HepG2 (cell line): Measurements from ENCODE around the gene PPP1R14D. TPM values are rescaled to one million over a fixed set of nuclear protein-coding genes. Genes with fewer than 3 reads are reported as not detected.
A peak's percentile ranks its signal among the peaks of the same experiment; 100 is the strongest.

Source experiments
- ATF6 ChIP-seq: sonication (generic); formaldehyde crosslinking; conservative IDR thresholded peaks from 2 replicates; pipeline ENCODE4 v1.4.0; 2020; ENCODE audit warnings: missing genetic modification reagents
- ETV5 ChIP-seq: IDR thresholded peaks from 2 replicates; pipeline ENCODE4 v1.6.1; 2018; ENCODE audit warnings: missing biosample characterization, missing genetic modification reagents, inconsistent platforms, borderline replicate concordance
- FOXO1 ChIP-seq: sonication (generic); formaldehyde crosslinking; IDR thresholded peaks from 2 replicates; pipeline ENCODE4 v1.4.0; 2020; ENCODE audit warnings: missing genetic modification reagents
- HCFC1 ChIP-seq: fragments of 150-350 bp; IDR thresholded peaks from 2 replicates; pipeline ENCODE4 v1.6.1; 2014; ENCODE audit warnings: low read depth, low read length
- HNF4A ChIP-seq: sonication (generic); formaldehyde crosslinking; IDR thresholded peaks from 2 replicates; pipeline ENCODE4 v1.4.0; 2020; ENCODE audit warnings: missing genetic modification reagents
- PAF1 ChIP-seq: IDR thresholded peaks from 2 replicates; pipeline ENCODE4 v1.6.1; 2016; ENCODE audit warnings: missing genetic modification reagents, missing compliant biosample characterization
- PHF20 ChIP-seq: sonication (generic); formaldehyde crosslinking; IDR thresholded peaks from 2 replicates; pipeline ENCODE4 v1.5.0; 2020; ENCODE audit warnings: mild to moderate bottlenecking, missing genetic modification reagents
- RAD51 ChIP-seq: fragments of 450-650 bp; IDR thresholded peaks from 2 replicates; pipeline ENCODE4 v1.6.1; 2016; ENCODE audit warnings: borderline replicate concordance
- RCOR2 ChIP-seq: IDR thresholded peaks from 2 replicates; pipeline ENCODE4 v1.6.1; 2016; ENCODE audit warnings: missing biosample characterization, missing genetic modification reagents
- RFX5 ChIP-seq: IDR thresholded peaks from 2 replicates; pipeline ENCODE4 v1.6.1; 2011; ENCODE audit warnings: low read depth, low read length, improper control_type of control experiment
- SPEN ChIP-seq: sonication (generic); formaldehyde crosslinking; IDR thresholded peaks from 2 replicates; pipeline ENCODE4 v1.5.1; 2020; ENCODE audit warnings: low read depth, mild to moderate bottlenecking, missing genetic modification reagents
- SRSF1 ChIP-seq: fragments of 200-400 bp; formaldehyde crosslinking; optimal IDR thresholded peaks from 2 replicates; pipeline ENCODE3; 2017; ENCODE audit warnings: mild to moderate bottlenecking, low read depth, low read length, moderate library complexity
- SRY ChIP-seq: sonication (generic); formaldehyde crosslinking; IDR thresholded peaks from 2 replicates; pipeline ENCODE4 v1.8.0; 2022; ENCODE audit warnings: mild to moderate bottlenecking, missing genetic modification reagents
- XRCC5 ChIP-seq: fragments of 200-400 bp; formaldehyde crosslinking; optimal IDR thresholded peaks from 2 replicates; pipeline ENCODE3; 2017; ENCODE audit warnings: mild to moderate bottlenecking, low read length
- ZFP36L1 ChIP-seq: sonication (generic); formaldehyde crosslinking; IDR thresholded peaks from 2 replicates; pipeline ENCODE4 v1.8.0; 2022; ENCODE audit warnings: mild to moderate bottlenecking, missing genetic modification reagents, moderate library complexity
- ZNF205 ChIP-seq: IDR thresholded peaks from 2 replicates; pipeline ENCODE4 v1.6.1; 2018; ENCODE audit warnings: missing biosample characterization, missing genetic modification reagents
- ZNF563 ChIP-seq: sonication (generic); formaldehyde crosslinking; IDR thresholded peaks from 2 replicates; pipeline ENCODE4 v1.8.0; 2022; ENCODE audit warnings: mild to moderate bottlenecking, moderate library complexity, missing genetic modification reagents
- ZNF564 ChIP-seq: sonication (generic); formaldehyde crosslinking; IDR thresholded peaks from 2 replicates; pipeline ENCODE4 v1.8.1; 2023; ENCODE audit warnings: mild to moderate bottlenecking, missing genetic modification reagents
- ZNF660 ChIP-seq: sonication (generic); formaldehyde crosslinking; IDR thresholded peaks from 2 replicates; pipeline ENCODE4 v1.5.1; 2020; ENCODE audit warnings: mild to moderate bottlenecking, low read depth, missing genetic modification reagents, borderline replicate concordance
- ZNF761 ChIP-seq: sonication (generic); formaldehyde crosslinking; conservative IDR thresholded peaks from 2 replicates; pipeline ENCODE4 v1.4.0; 2020; ENCODE audit warnings: mild to moderate bottlenecking, missing genetic modification reagents
- ZNF773 ChIP-seq: sonication (generic); formaldehyde crosslinking; IDR thresholded peaks from 2 replicates; pipeline ENCODE4 v1.4.0; 2020; ENCODE audit warnings: missing genetic modification reagents, borderline replicate concordance
- ZZZ3 ChIP-seq: sonication (generic); formaldehyde crosslinking; IDR thresholded peaks from 2 replicates; pipeline ENCODE4 v1.4.0; 2020; ENCODE audit warnings: missing genetic modification reagents, mild to moderate bottlenecking, borderline replicate concordance
- polyA plus RNA-seq, 8 experiments: library from polyadenylated mRNA; depleted of rRNA in 3 of 8; stranded (reverse) in 7 of 8; unstranded in 1 of 8; fragments of >200 nt; fragmentation: Illumina TruSeq in 4 of 8; extraction: Trizol in 4 of 8; gene quantifications; 2 replicates each; pipeline versions ENCODE4 v1.2.1 to v1.2.3, GENCODE V29; 2011 to 2016; ENCODE audit warnings: low read depth in 4 of 8, missing spikeins in 1 of 8, mixed read lengths in 1 of 8; ENCODE audit not compliant: insufficient read depth in 1 of 8
- total RNA-seq, 5 experiments: library from RNA; depleted of rRNA; stranded (reverse); fragments of >200 nt; fragmentation: Illumina TruSeq; extraction: Trizol; gene quantifications; 2 replicates each; pipeline ENCODE4 v1.2.3, GENCODE V29; 2016; ENCODE audit warnings: low read depth in 1 of 5
- TF ChIP-seq, protein P1 (sequence below), 2 experiments: fragments of 450-650 bp in 1 of 2; sonication (generic) in 1 of 2; formaldehyde crosslinking; IDR thresholded peaks; 2 replicates each; pipeline versions ENCODE4 v1.5.0 to v1.8.0; 2020 to 2022; ENCODE audit warnings: mild to moderate bottlenecking in 1 of 2, missing genetic modification reagents in 1 of 2
- TF ChIP-seq, protein P2 (sequence below): sonication (generic); formaldehyde crosslinking; IDR thresholded peaks from 2 replicates; pipeline ENCODE4 v1.5.0; 2020; ENCODE audit warnings: mild to moderate bottlenecking, missing genetic modification reagents

Gene PPP1R14D
- total and polyA plus RNA-seq, 2 of the 13 experiments (the other 11 are each of a cell fraction or from before 2014, with no cell fraction given) = 0.53 to 0.55 TPM

DNA sequence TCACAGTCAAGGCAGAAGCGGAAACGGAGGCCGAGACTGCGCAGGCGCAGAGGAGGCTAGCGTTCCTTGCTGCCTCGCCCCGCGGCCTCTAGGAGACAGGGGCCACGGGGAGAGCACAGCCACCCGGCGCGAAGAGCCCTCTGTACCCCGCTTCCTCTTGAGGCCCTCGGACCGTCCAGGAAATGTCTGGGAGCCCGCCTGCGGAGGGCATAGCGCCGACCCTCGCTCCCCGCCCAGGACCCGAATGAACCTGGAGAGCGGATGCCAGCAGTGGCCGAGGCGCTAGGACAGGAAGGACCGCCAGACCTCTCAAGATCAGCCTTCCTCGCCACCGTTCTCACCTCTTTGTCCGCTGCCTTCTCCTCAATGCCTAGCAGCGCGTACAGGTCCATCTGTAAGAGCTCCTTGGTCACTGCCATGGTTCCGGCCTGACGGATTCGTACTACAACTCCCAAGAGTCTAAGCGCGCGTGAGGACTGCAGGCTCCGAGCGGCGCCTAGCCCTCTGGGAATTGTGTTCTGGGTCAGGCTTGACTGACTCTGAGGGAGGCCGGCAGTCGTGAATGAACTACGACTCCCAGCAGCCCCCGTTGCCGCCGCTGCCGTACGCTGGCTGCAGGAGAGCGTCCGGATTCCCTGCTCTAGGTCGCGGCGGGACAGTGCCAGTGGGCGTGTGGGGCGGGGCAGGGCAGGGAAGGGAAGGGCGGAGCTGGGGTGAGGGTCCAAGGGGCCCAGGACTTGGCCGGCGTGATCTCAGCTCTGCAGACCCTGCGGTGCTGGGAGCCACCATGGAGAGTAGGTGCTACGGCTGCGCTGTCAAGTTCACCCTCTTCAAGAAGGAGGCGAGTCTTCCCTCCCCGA, 21.2 kb downstream of the PPP1R14D start, which contains the start of the genes DNAJC17 and ZFYVE19 (continued):
- TF ChIP-seq SRSF1 = peak; percentile 44
- peak; percentile 47; the same call in 1 of the 2 replicates for TF ChIP-seq ZNF761
- TF ChIP-seq XRCC5 = no peak
- peak; percentile 95 for TF ChIP-seq HCFC1
- TF ChIP-seq ZNF205 (CRISPR knock-in tag) = no peak; the same call in none of the 2 replicates
- no peak for TF ChIP-seq PAF1 (CRISPR knock-in tag)
- no peak for TF ChIP-seq ZNF660 (CRISPR knock-in tag)
- TF ChIP-seq, protein P1, sequence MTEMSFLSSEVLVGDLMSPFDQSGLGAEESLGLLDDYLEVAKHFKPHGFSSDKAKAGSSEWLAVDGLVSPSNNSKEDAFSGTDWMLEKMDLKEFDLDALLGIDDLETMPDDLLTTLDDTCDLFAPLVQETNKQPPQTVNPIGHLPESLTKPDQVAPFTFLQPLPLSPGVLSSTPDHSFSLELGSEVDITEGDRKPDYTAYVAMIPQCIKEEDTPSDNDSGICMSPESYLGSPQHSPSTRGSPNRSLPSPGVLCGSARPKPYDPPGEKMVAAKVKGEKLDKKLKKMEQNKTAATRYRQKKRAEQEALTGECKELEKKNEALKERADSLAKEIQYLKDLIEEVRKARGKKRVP (CRISPR knock-in tag; IDR thresholded peaks at IDR 0.05) = no peak
- TF ChIP-seq RAD51 = no peak
- peak; percentile 66; the same call in 1 of the 2 replicates for TF ChIP-seq PHF20 (CRISPR knock-in tag)
- TF ChIP-seq FOXO1 = 0 out of 2 replicates have a peak, but pooled peaks have one; percentile 34
- TF ChIP-seq RFX5 = no peak
- peak; percentile 69; the same call in 1 of the 2 replicates for TF ChIP-seq ATF6
- peak; percentile 70; the same call in 1 of the 2 replicates for TF ChIP-seq HNF4A (CRISPR knock-in tag)
- TF ChIP-seq SRY = peak; percentile 41
- 0 out of 2 replicates have a peak, but pooled peaks have one; percentile 43 for TF ChIP-seq ZNF773
- no peak; the same call in 1 of the 2 replicates for TF ChIP-seq ZZZ3
- peak; percentile 84 for TF ChIP-seq ZNF563 (CRISPR knock-in tag)
- TF ChIP-seq RCOR2 = no peak
- peak; percentile 48; the same call in 1 of the 2 replicates for TF ChIP-seq ETV5 (CRISPR knock-in tag)
- no peak for TF ChIP-seq ZNF564 (CRISPR knock-in tag)
- TF ChIP-seq SPEN (CRISPR knock-in tag) = peak; percentile 54
- TF ChIP-seq, protein P2, sequence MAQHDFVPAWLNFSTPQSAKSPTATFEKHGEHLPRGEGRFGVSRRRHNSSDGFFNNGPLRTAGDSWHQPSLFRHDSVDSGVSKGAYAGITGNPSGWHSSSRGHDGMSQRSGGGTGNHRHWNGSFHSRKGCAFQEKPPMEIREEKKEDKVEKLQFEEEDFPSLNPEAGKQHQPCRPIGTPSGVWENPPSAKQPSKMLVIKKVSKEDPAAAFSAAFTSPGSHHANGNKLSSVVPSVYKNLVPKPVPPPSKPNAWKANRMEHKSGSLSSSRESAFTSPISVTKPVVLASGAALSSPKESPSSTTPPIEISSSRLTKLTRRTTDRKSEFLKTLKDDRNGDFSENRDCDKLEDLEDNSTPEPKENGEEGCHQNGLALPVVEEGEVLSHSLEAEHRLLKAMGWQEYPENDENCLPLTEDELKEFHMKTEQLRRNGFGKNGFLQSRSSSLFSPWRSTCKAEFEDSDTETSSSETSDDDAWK (CRISPR knock-in tag) = no peak
- 0 out of 2 replicates have a peak, but pooled peaks have one; percentile 86 for TF ChIP-seq ZFP36L1
